K562 (cell line): ENCODE data around the gene CNPY4. TPM values are rescaled to one million over a fixed set of nuclear protein-coding genes. Genes with fewer than 3 reads are reported as not detected.

Experiments
- BHLHE40 ChIP-seq: IDR thresholded peaks from 2 replicates; pipeline ENCODE4 v1.6.1; 2011; ENCODE audit warnings: low read length, improper control_type of control experiment
- CBX1 ChIP-seq: sonication (generic); IDR thresholded peaks from 2 replicates; pipeline ENCODE4 v1.6.1; 2016; ENCODE audit warnings: antibody characterized with exemption, low read depth, mild to moderate bottlenecking
- CXXC5 ChIP-seq: fragments of 250-450 bp; sonication (Bioruptor Pico); IDR thresholded peaks from 2 replicates; pipeline ENCODE4 v1.8.0; 2022; ENCODE audit warnings: inconsistent platforms, mild to moderate bottlenecking, moderate library complexity
- EHMT2 ChIP-seq: fragments of 450-650 bp; IDR thresholded peaks from 2 replicates; pipeline ENCODE4 v1.6.1; 2018; ENCODE audit warnings: antibody characterized with exemption
- ELF1 ChIP-seq: fragments of 200-800 bp; sonication (Bioruptor generic); IDR thresholded peaks from 2 replicates; pipeline ENCODE4 v1.6.1; 2016; ENCODE audit warnings: missing genetic modification characterization, missing compliant biosample characterization
- ESRRA ChIP-seq: fragments of 450-650 bp; IDR thresholded peaks from 2 replicates; pipeline ENCODE4 v1.6.1; 2014; ENCODE audit warnings: low read depth, mild to moderate bottlenecking, moderate library complexity, borderline replicate concordance
- ETS2 ChIP-seq: IDR thresholded peaks from 2 replicates; pipeline ENCODE4 v1.6.1; 2016; ENCODE audit warnings: borderline replicate concordance, missing genetic modification characterization, mild to moderate bottlenecking, moderate library complexity, missing compliant biosample characterization; ENCODE audit not compliant: poor library complexity, severe bottlenecking
- FIP1L1 ChIP-seq: fragments of 200-400 bp; formaldehyde crosslinking; IDR thresholded peaks from 2 replicates; pipeline ENCODE4 v1.6.1; 2018; ENCODE audit warnings: mild to moderate bottlenecking, low read depth, low read length; ENCODE audit not compliant: poor library complexity, severe bottlenecking
- FOXM1 ChIP-seq, 2 experiments: fragments of 450-650 bp in 1 of 2; sonication (generic) in 1 of 2; formaldehyde crosslinking in 1 of 2; IDR thresholded peaks; 2 replicates each; pipeline versions ENCODE4 v1.6.1 to v1.9.0; 2017 to 2022; ENCODE audit warnings: low read depth in 2 of 2, mild to moderate bottlenecking in 2 of 2, missing genetic modification reagents in 1 of 2, moderate library complexity in 1 of 2
- FOXP1 ChIP-seq: sonication (generic); formaldehyde crosslinking; IDR thresholded peaks from 2 replicates; pipeline ENCODE4 v1.8.0; 2022; ENCODE audit warnings: mild to moderate bottlenecking, missing genetic modification reagents
- NCOR1 ChIP-seq: fragments of 450-650 bp; IDR thresholded peaks from 2 replicates; pipeline ENCODE4 v1.6.1; 2016; ENCODE audit warnings: mild to moderate bottlenecking, moderate library complexity
- SFPQ ChIP-seq: fragments of 200-400 bp; formaldehyde crosslinking; IDR thresholded peaks from 2 replicates; pipeline ENCODE4 v1.6.1; 2017; ENCODE audit warnings: mild to moderate bottlenecking, low read depth, low read length, moderate library complexity
- SREBF1 ChIP-seq: fragments of 150-350 bp; IDR thresholded peaks from 2 replicates; pipeline ENCODE4 v1.6.1; 2014; ENCODE audit warnings: antibody characterized with exemption, low read depth, low read length, borderline replicate concordance
- STAT5A ChIP-seq: IDR thresholded peaks from 2 replicates; pipeline ENCODE4 v1.6.1; 2012; ENCODE audit warnings: low read length, inconsistent platforms, borderline replicate concordance
- TEAD1 ChIP-seq, 2 experiments: fragments of 450-650 bp in 1 of 2; sonication (generic) in 1 of 2; formaldehyde crosslinking; IDR thresholded peaks; 2 replicates each; pipeline versions ENCODE4 v1.4.0 to v1.8.0; 2020 to 2022; ENCODE audit warnings: mild to moderate bottlenecking in 2 of 2, missing genetic modification reagents in 1 of 2
- XRCC5 ChIP-seq: fragments of 200-400 bp; formaldehyde crosslinking; IDR thresholded peaks from 2 replicates; pipeline ENCODE4 v1.6.1; 2017; ENCODE audit warnings: low read depth, mild to moderate bottlenecking, low read length
- ZBTB33 ChIP-seq: sonication (generic); formaldehyde crosslinking; IDR thresholded peaks from 2 replicates; pipeline ENCODE4 v1.8.1; 2023; ENCODE audit warnings: mild to moderate bottlenecking, missing genetic modification reagents
- ZC3H4 ChIP-seq: sonication (generic); formaldehyde crosslinking; IDR thresholded peaks from 2 replicates; pipeline ENCODE4 v1.9.0; 2021; ENCODE audit warnings: missing genetic modification reagents, borderline replicate concordance
- ZNF184 ChIP-seq: sonication (generic); formaldehyde crosslinking; IDR thresholded peaks from 2 replicates; pipeline ENCODE4 v1.5.0; 2020; ENCODE audit warnings: missing genetic modification reagents
- ZNF384 ChIP-seq: IDR thresholded peaks from 2 replicates; pipeline ENCODE4 v1.6.1; 2012; ENCODE audit warnings: low read depth, low read length, improper control_type of control experiment
- polyA plus RNA-seq, 8 experiments: library from polyadenylated mRNA; depleted of rRNA in 4 of 8; stranded (reverse) in 5 of 8; unstranded in 3 of 8; fragments of >200 nt; fragmentation: Nextera tagmentation in 2 of 8; fragmentation: Illumina TruSeq in 1 of 8; extraction: Ambion mirVana in 2 of 8; extraction: Trizol in 1 of 8; gene quantifications; 2 replicates each; pipeline versions ENCODE4 v1.2.1 to v1.2.3, GENCODE V29; 2011 to 2014; ENCODE audit warnings: inconsistent platforms in 1 of 8, missing spikeins in 1 of 8
- total RNA-seq, 7 experiments: library from RNA; depleted of rRNA in 6 of 7; stranded (reverse); fragments of >200 nt in 6 of 7; fragmentation: Illumina TruSeq in 2 of 7; extraction: Trizol in 2 of 7; gene quantifications; 2 replicates each; pipeline versions ENCODE4 v1.2.1 to v1.2.3, GENCODE V29; 2011 to 2021; ENCODE audit warnings: low replicate concordance in 1 of 7
- TF ChIP-seq, protein P1 (sequence below): fragments of 150-350 bp; conservative IDR thresholded peaks from 2 replicates; pipeline ENCODE4 v1.6.1; 2014; ENCODE audit warnings: low read length

Gene CNPY4
- total and polyA plus RNA-seq, 9 of the 15 experiments (the other 6 are each of a cell fraction or from before 2014, with no cell fraction given) = 1.9 to 11.2 (median 7.0) TPM

DNA sequence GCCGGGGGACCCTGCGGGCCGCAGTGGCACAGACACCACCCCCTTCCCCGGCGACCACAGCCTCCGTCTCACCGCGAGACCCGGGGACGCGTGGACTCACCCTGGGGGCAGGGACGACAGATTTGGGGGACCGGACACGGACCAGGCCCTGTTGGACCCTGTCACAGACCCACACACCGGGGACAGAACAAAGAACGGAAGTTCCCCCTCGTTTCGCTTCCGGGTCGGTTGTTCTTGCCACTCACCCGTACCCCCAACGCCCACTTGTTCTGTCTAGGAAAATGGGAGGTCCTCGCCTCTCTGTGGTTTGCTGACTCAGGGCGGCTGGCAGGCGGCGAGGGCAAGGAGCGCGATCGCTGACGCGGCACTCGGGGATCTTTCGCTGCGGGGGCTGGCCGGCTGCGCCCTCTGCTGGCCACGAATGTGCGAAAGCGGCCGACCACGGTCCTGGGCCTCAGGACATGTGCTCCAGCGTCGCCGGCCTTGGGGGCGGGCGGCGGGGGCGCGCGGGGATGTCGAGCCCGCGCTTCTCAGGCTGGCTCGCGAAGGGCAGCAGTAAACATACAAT is 37.8 kb upstream of the CNPY4 start, which contains the start of gene ZNF3 (continued):
- TF ChIP-seq SFPQ = no peak
- peak; percentile 55 to 88; a peak in 1 of 4 replicates for TF ChIP-seq TEAD1 (CRISPR knock-in tag; IDR thresholded peaks at IDR 0.05)
- TF ChIP-seq BHLHE40 = peak; percentile 76
- TF ChIP-seq, protein P1, sequence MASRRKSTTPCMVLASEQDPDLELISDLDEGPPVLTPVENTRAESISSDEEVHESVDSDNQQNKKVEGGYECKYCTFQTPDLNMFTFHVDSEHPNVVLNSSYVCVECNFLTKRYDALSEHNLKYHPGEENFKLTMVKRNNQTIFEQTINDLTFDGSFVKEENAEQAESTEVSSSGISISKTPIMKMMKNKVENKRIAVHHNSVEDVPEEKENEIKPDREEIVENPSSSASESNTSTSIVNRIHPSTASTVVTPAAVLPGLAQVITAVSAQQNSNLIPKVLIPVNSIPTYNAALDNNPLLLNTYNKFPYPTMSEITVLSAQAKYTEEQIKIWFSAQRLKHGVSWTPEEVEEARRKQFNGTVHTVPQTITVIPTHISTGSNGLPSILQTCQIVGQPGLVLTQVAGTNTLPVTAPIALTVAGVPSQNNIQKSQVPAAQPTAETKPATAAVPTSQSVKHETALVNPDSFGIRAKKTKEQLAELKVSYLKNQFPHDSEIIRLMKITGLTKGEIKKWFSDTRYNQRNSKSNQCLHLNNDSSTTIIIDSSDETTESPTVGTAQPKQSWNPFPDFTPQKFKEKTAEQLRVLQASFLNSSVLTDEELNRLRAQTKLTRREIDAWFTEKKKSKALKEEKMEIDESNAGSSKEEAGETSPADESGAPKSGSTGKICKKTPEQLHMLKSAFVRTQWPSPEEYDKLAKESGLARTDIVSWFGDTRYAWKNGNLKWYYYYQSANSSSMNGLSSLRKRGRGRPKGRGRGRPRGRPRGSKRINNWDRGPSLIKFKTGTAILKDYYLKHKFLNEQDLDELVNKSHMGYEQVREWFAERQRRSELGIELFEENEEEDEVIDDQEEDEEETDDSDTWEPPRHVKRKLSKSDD = no peak
- TF ChIP-seq FOXM1 (IDR thresholded peaks at IDR 0.05; ENCODE audit: low read depth) = 0 out of 2 replicates have a peak, but pooled peaks have one; percentile 15
- TF ChIP-seq FOXM1 (CRISPR knock-in tag; IDR thresholded peaks at IDR 0.05; ENCODE audit: low read depth) = no peak
- TF ChIP-seq FIP1L1 = peak; percentile 97
- TF ChIP-seq NCOR1 = peak; percentile 74
- peak; percentile 65; the same call in 1 of the 2 replicates for TF ChIP-seq STAT5A
- TF ChIP-seq FOXP1 (CRISPR knock-in tag) = peak; percentile 95
- peak; percentile 86 for TF ChIP-seq CBX1
- peak; percentile 94 for TF ChIP-seq ZC3H4 (CRISPR knock-in tag)
- no peak for TF ChIP-seq ETS2 (tag)
- peak; percentile 91; the same call in 1 of the 2 replicates for TF ChIP-seq ESRRA
- peak; percentile 75 for TF ChIP-seq ZNF384
- peak; percentile 97 for TF ChIP-seq CXXC5
- TF ChIP-seq ZBTB33 = peak; percentile 83
- peak; percentile 100 for TF ChIP-seq XRCC5
- 0 out of 2 replicates have a peak, but pooled peaks have one; percentile 34 for TF ChIP-seq SREBF1
- TF ChIP-seq ELF1 (tag) = peak; percentile 71
- no peak for TF ChIP-seq ZNF184
- TF ChIP-seq EHMT2 = no peak
